CD4-positive, alpha-beta memory T cell (primary cell): ENCODE results near the gene LHX2. TPM values are rescaled to one million over a fixed set of nuclear protein-coding genes. Genes with fewer than 3 reads are reported as not detected.

Source experiments
- CTCF ChIA-PET: fragments of 350-600 bp; sonication (Branson Sonifier 250); formaldehyde crosslinking; loops from one replicate; lab custom pipeline; 2021; ENCODE audit warnings: inconsistent platforms; ENCODE audit not compliant: partially characterized antibody; lab: Charles Lee
- POLR2A ChIA-PET: fragments of 350-600 bp; sonication (Branson Sonifier 250); formaldehyde crosslinking; loops from one replicate; lab custom pipeline; 2021; ENCODE audit not compliant: partially characterized antibody; lab: Charles Lee
- DNase-seq, 5 donors: peaks; one replicate each; pipeline versions ENCODE4 v3.0.0 to v3.0.0-alpha.2; 2020 to 2022; ENCODE audit warnings: mixed read lengths in 1 of 5
- H3K27ac ChIP-seq: one replicate; pipeline ENCODE4 v1.7.0; 2013; ENCODE audit warnings: low read depth, low read length
- H3K27me3 ChIP-seq: 2 replicates; pipeline ENCODE4 v1.7.0; 2013; ENCODE audit warnings: mild to moderate bottlenecking, low read length, moderate library complexity; ENCODE audit not compliant: insufficient read depth
- H3K36me3 ChIP-seq: 2 replicates; pipeline ENCODE4 v1.7.0; 2013; ENCODE audit warnings: mild to moderate bottlenecking, low read length, moderate library complexity; ENCODE audit not compliant: insufficient read depth
- H3K4me1 ChIP-seq: 2 replicates; pipeline ENCODE4 v1.7.0; 2013; ENCODE audit warnings: mild to moderate bottlenecking, low read length, moderate library complexity; ENCODE audit not compliant: insufficient read depth
- H3K4me3 ChIP-seq, 2 donors: one replicate each; pipeline ENCODE4 v1.7.0; 2013; ENCODE audit warnings: low read length in 2 of 2, mild to moderate bottlenecking in 1 of 2
- H3K9me3 ChIP-seq, 2 donors: one replicate each; pipeline ENCODE4 v1.7.0; 2013; ENCODE audit warnings: low read length in 2 of 2, control low read depth in 1 of 2; ENCODE audit not compliant: control insufficient read depth in 1 of 2
- H3K27ac Mint-ChIP-seq, 7 donors: one replicate each; pipeline ENCODE4 v1.8.0; 2020 to 2021; ENCODE audit warnings: mixed read lengths in 7 of 7, mild to moderate bottlenecking in 6 of 7, inconsistent platforms in 3 of 7, moderate library complexity in 3 of 7
- H3K27me3 Mint-ChIP-seq, 2 donors: one replicate each; pipeline ENCODE4 v1.8.0; 2020 to 2021; ENCODE audit warnings: mixed read lengths in 2 of 2
- H3K36me3 Mint-ChIP-seq, 2 donors: one replicate each; pipeline ENCODE4 v1.8.0; 2020 to 2021; ENCODE audit warnings: mixed read lengths in 2 of 2, inconsistent platforms in 1 of 2, mild to moderate bottlenecking in 1 of 2
- H3K4me1 Mint-ChIP-seq, 4 donors: one replicate each; pipeline ENCODE4 v1.8.0; 2020 to 2021; ENCODE audit warnings: mixed read lengths in 4 of 4, mild to moderate bottlenecking in 1 of 4
- H3K4me3 Mint-ChIP-seq, 8 donors: one replicate each; pipeline ENCODE4 v1.8.0; 2020 to 2021; ENCODE audit warnings: mixed read lengths in 8 of 8, mild to moderate bottlenecking in 7 of 8, moderate library complexity in 6 of 8, inconsistent platforms in 3 of 8
- H3K9me3 Mint-ChIP-seq, 8 donors: one replicate each; pipeline ENCODE4 v1.8.0; 2020 to 2021; ENCODE audit warnings: mixed read lengths in 8 of 8, mild to moderate bottlenecking in 5 of 8, inconsistent platforms in 3 of 8, moderate library complexity in 1 of 8
- intact Hi-C: fragments of 100-400 bp; cut with micrococcal nuclease; formaldehyde crosslinking; loops from one replicate; pipeline ENCODE4 v1.15.1; 2023
- polyA plus RNA-seq, 2 donors: library from polyadenylated mRNA; unstranded; fragments of 300-500 nt; fragmentation: Illumina TruSeq; gene quantifications; one replicate each; pipeline ENCODE4 v1.2.3, GENCODE V29; 2021
- total RNA-seq, 2 experiments: library from RNA; stranded (reverse); gene quantifications; one replicate each; pipeline ENCODE4 v1.2.3, GENCODE V29; 2021

The LHX2 gene
- total and polyA plus RNA-seq, 4 experiments from 2014 or later = not detected

DNA sequence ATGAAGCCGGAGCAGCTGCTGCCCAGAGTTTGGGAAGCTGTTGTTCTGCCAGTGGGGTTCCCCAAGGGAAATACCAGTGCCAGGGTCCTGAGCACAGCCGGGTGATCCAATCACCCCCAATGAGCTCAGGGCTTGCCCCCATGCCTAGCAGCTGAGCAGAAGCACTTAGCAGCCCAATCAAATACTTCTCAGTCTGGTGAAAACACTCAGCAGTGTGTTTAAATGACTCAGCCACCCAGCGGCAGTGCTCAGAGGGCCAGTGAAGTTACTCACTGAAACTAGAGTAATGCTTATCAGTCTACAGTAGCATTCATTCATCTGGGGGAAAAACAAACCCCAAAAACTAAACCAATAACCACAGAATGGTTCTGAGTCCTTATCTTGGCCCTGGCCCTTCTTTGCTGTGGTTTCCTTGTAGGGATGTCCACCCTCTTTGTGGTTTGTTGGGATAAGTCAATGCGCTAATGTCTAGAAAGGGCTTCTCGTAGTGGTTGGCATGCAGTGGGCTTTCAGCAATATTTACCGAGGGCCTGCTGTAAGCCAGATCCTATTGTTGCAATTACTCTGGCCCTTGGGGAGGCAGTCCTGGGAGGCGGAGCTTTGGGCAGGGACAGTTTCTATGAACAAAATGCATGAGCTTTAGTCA is 43.1 kb downstream of the LHX2 start:
- Histone ChIP-seq H3K9me3 (no peaks in the 10 kb centered on the region), H3K27ac (no peak overlapping the region), H3K36me3 (no peaks in the 10 kb centered on the region), H3K27me3 (peaks cover 6% of the 10 kb centered on the region), H3K4me3 (no peak overlapping the region), H3K4me1 (no peaks in the 10 kb centered on the region)
- intact Hi-C loops = no loop called here
- H3K4me1 Mint-ChIP-seq = no peaks in the 10 kb centered on the region
- H3K27me3 Mint-ChIP-seq = peaks cover 28 to 31% of the 10 kb centered on the region in 2 donors
- H3K27ac Mint-ChIP-seq = no peak overlapping the region
- ChIA-PET POLR2A (no interaction called here), CTCF (no interaction called here)
- H3K36me3 Mint-ChIP-seq = no peaks in the 10 kb centered on the region
- no peak overlapping the region for H3K4me3 Mint-ChIP-seq
- no peak for DNase-seq
- H3K9me3 Mint-ChIP-seq = no peaks in the 10 kb centered on the region

DNA sequence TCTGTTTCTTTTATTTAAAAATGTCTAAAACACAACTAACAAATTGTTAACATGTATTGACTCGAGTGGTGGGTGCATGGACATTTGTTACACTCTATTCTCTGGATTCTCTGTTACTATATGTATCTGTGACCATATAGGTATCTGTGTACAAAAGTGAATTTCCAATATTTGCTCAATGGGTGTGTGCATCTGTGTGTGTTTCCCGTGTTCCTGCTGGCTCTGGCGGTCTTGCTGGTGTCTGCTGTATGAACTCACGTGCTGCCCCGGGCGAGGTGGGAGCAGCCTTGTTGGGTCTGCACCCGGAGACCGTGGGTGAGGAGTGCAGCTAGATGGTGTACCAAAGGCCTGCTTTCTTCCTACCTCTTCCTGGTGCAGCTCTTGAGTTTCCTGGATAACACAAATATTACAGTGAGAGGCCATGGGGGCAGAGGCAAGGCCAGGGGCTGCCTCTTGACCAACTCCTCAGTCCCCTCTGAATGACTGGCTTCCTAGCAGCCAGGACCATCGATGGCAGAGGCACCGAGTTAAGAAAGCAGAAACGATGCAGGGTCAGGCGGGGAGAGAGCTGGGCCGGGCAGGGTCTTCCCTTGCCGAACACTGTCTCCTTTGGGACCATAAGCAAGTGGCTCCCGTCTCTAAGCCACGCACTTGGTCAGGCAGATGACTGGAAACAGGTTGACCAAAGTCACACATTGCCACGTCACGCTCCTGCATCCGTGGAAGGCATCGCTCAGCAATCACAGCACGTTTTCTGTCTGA is 49.5 kb downstream of the LHX2 start:
- ChIA-PET POLR2A (no interaction called here), CTCF (no interaction called here)
- Mint-ChIP-seq H3K4me1 (no peaks in the 10 kb centered on the region), H3K4me3 (no peak overlapping the region), H3K9me3 (no peaks in the 10 kb centered on the region), H3K27me3 (peaks cover 9 to 16% of the 10 kb centered on the region in 2 donors), H3K36me3 (no peaks in the 10 kb centered on the region), H3K27ac (peak overlapping the region in 1 of 7 donors; percentile 36)
- no peaks in the 10 kb centered on the region for H3K9me3 ChIP-seq
- intact Hi-C loops = no loop called here
- no peak for DNase-seq
- H3K36me3 ChIP-seq = no peaks in the 10 kb centered on the region
- no peak overlapping the region for H3K27ac ChIP-seq
- H3K27me3 ChIP-seq = no peaks in the 10 kb centered on the region
- no peak overlapping the region for H3K4me3 ChIP-seq
- no peaks in the 10 kb centered on the region for H3K4me1 ChIP-seq

DNA sequence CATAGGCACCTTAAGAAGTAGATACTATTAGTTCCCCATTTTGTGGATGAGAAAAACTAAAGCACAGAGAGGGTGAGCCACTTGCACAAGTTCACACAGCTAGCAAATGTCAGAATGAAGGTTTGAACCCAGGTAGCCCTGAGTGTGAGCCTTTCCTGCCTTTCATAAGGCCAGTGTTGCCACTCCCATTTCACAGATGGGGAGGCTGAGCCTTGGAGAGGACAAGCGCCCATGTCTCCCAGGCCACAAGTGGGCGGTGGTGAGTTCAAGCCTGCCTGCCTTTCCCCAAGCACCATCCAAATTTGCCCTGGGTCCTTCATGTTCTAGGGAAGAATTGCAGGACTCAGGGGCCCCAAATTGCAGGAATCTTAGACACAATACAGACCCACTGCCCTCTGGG is 50.6 kb downstream of the LHX2 start:
- Histone ChIP-seq H3K4me3 (no peak overlapping the region), H3K36me3 (no peaks in the 10 kb centered on the region), H3K4me1 (no peaks in the 10 kb centered on the region), H3K9me3 (no peaks in the 10 kb centered on the region), H3K27me3 (no peaks in the 10 kb centered on the region), H3K27ac (no peak overlapping the region)
- Mint-ChIP-seq H3K27me3 (peaks cover 5 to 13% of the 10 kb centered on the region in 2 donors), H3K4me3 (no peak overlapping the region), H3K9me3 (no peaks in the 10 kb centered on the region), H3K36me3 (no peaks in the 10 kb centered on the region), H3K4me1 (no peaks in the 10 kb centered on the region), H3K27ac (no peak overlapping the region)
- POLR2A ChIA-PET = no interaction called here
- no peak for DNase-seq
- intact Hi-C loops = no loop called here
- CTCF ChIA-PET = no interaction called here

DNA sequence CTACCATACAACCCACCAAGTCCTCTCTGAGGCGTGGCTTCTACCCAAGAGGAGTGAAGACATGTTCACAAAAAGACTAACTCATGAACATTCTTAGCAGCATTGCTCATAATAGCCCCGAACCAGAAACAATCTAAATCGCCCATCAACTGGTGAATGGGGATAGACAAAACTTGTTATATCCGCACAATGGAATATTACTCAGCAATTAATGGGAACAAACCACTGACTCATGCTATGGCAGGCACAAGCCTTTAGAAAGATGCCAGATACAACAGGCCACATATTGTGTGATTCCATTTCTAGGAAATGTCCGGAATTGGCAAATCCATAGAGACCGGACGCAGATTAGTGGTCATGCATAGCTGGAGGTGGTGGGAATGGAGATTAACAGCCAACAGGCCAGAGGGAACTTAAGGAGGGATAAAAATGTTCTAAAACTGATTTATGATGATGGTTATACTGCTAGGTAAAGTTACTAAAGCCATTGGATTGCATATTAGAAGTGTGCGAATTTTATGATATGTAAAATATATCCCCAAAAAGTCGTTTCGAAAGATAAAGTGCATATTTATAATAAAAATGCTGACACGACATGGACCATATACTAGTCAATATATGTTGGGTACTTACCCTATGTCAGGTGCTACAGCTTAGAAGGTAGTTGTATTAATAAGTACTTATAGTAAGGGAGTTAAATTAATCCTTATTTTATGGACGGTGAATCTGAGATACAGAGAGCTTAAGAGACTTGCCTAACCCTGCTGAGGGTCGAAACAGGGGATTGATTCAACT is 55.4 kb downstream of the LHX2 start:
- no peak for DNase-seq
- H3K27me3 ChIP-seq = no peaks in the 10 kb centered on the region
- Mint-ChIP-seq H3K27me3 (peaks cover 6 to 9% of the 10 kb centered on the region in 2 donors), H3K9me3 (peaks cover 0 to 10% (median 2%) of the 10 kb centered on the region in 8 donors), H3K27ac (no peak overlapping the region), H3K36me3 (no peaks in the 10 kb centered on the region), H3K4me1 (no peaks in the 10 kb centered on the region), H3K4me3 (no peak overlapping the region)
- no peaks in the 10 kb centered on the region for H3K4me1 ChIP-seq
- H3K36me3 ChIP-seq = no peaks in the 10 kb centered on the region
- ChIA-PET CTCF (no interaction called here), POLR2A (no interaction called here)
- intact Hi-C loops = no loop called here
- no peaks in the 10 kb centered on the region for H3K9me3 ChIP-seq
- H3K27ac ChIP-seq = no peak overlapping the region
- H3K4me3 ChIP-seq = no peak overlapping the region

DNA sequence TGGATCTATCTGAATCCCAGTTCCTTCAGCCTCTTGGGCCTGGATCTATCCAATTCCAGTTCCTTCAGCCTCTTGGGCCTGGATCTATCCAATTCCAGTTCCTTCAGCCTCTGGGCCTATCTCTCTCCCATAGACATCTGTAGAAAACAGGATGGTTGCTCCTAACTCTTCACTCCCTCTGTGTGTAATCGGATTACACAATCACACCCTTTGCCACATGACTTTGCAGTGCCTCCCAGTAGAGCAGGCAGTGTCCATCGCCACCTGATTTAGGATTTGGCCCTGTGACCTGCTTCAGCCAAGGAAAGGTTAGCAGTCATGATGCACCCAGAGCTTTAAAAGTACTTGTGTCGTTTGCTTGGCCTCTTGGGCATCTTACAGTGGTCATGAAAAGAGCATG is 56.7 kb downstream of the LHX2 start:
- no peak overlapping the region for H3K4me3 Mint-ChIP-seq
- no peaks in the 10 kb centered on the region for H3K4me1 Mint-ChIP-seq
- peaks cover 9 to 14% of the 10 kb centered on the region in 2 donors for H3K27me3 Mint-ChIP-seq
- no peak for DNase-seq
- ChIA-PET CTCF (no interaction called here), POLR2A (no interaction called here)
- H3K27ac ChIP-seq = no peak overlapping the region
- no peaks in the 10 kb centered on the region for H3K4me1 ChIP-seq
- H3K36me3 Mint-ChIP-seq = no peaks in the 10 kb centered on the region
- no peaks in the 10 kb centered on the region for H3K36me3 ChIP-seq
- no peak overlapping the region for H3K27ac Mint-ChIP-seq
- no peaks in the 10 kb centered on the region for H3K9me3 ChIP-seq
- intact Hi-C loops = no loop called here
- H3K27me3 ChIP-seq = no peaks in the 10 kb centered on the region
- H3K4me3 ChIP-seq = no peak overlapping the region
- peaks cover 0 to 10% (median 2%) of the 10 kb centered on the region in 8 donors for H3K9me3 Mint-ChIP-seq

DNA sequence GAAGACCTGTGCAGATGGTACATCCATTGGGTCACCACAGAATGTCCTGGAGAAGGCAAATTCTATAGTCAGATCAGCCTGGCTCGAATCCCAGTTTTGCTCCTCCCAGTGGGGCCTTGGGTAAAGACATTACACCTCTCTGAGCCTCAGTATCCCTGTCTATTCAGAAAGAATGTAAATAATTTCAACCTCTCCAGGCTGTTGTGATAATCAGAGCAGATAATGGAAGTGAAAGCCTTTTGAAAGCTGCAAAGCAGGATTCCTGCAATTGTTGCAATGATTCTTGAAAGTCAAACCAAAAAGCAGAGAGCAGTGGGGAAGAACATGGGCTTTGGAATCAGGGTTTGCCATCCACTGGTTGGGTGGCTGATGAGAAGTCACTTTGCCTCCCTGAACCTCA is 63.2 kb downstream of the LHX2 start:
- no peaks in the 10 kb centered on the region for H3K4me1 ChIP-seq
- Mint-ChIP-seq H3K27me3 (peaks cover 17 to 25% of the 10 kb centered on the region in 2 donors), H3K9me3 (peaks cover 0 to 5% (median 0%) of the 10 kb centered on the region in 8 donors), H3K4me1 (no peaks in the 10 kb centered on the region), H3K36me3 (no peaks in the 10 kb centered on the region), H3K4me3 (no peak overlapping the region), H3K27ac (no peak overlapping the region)
- H3K4me3 ChIP-seq = no peak overlapping the region
- ChIA-PET CTCF (no interaction called here), POLR2A (no interaction called here)
- no peaks in the 10 kb centered on the region for H3K36me3 ChIP-seq
- H3K9me3 ChIP-seq = no peaks in the 10 kb centered on the region
- no peaks in the 10 kb centered on the region for H3K27me3 ChIP-seq
- intact Hi-C loops = no loop called here
- H3K27ac ChIP-seq = no peak overlapping the region
- no peak for DNase-seq

DNA sequence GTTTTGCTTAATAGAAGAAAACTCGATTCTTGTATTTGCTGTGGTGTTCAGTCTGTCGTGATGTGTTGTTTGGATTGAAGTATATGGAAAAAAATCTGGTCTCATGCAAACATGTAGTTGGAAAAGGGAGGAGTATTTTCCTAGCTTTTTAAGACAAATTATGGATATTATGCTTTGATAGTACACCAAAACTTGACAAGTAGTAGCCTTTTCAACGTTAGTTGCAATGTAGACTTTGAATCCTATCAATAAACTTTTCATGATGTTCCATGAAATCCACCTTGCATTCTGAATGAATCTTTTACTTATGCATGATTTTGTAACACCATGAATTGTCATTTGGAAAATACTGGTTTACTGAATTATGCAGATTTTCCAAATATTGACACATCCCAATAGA is 64.2 kb downstream of the LHX2 start:
- H3K4me3 Mint-ChIP-seq = no peak overlapping the region
- Histone ChIP-seq H3K27ac (no peak overlapping the region), H3K9me3 (no peaks in the 10 kb centered on the region), H3K36me3 (no peaks in the 10 kb centered on the region), H3K4me1 (no peaks in the 10 kb centered on the region), H3K4me3 (no peak overlapping the region), H3K27me3 (no peaks in the 10 kb centered on the region)
- CTCF ChIA-PET = no interaction called here
- no peak overlapping the region for H3K27ac Mint-ChIP-seq
- H3K4me1 Mint-ChIP-seq = no peaks in the 10 kb centered on the region
- H3K27me3 Mint-ChIP-seq = peaks cover 16 to 20% of the 10 kb centered on the region in 2 donors
- no peaks in the 10 kb centered on the region for H3K36me3 Mint-ChIP-seq
- peaks cover 0 to 5% (median 0%) of the 10 kb centered on the region in 8 donors for H3K9me3 Mint-ChIP-seq
- intact Hi-C loops = no loop called here
- POLR2A ChIA-PET = no interaction called here
- no peak for DNase-seq
